ENCODE results near the gene CCDC171.
A peak's percentile ranks its signal among the peaks of the same experiment; 100 is the strongest.

The CCDC171 gene

DNA sequence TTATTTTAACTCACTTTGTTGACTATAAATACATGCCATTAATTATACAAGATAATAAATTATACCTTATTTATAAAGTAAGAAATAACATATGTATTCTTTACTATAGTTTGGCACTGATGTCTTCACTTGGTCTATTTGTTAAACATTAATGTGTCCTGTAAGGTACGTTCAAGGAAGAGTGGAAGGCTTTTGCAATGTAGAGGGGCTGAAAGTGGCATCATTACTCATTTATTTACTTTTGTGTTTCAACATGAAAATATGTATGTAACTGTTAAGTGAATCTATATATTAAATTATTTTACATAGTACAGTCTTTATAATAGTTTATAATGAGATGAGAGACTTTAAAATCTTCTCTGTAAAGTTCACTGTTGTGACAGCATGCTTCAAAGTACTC is 348.7 kb downstream of the CCDC171 start:
- DNase-seq = no peak

DNA sequence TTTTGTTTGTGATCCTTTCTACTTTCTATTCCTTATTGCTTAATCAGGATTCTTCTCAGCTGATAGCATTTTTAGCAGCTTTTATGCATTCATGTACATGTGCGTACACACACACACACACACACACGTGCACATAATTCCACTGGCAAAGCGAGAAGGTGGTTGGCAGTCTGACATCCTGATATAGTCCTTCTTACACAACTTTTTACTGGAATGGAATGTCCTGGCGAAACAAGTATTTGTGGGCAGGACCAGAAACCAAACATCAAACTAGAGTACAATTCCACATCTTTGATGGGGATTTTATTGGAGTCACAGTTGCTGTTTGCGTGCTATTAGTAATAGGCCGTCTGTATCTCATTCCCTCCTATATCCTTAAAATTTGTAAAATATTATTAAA is 356.5 kb downstream of the CCDC171 start:
- no peak for DNase-seq

DNA sequence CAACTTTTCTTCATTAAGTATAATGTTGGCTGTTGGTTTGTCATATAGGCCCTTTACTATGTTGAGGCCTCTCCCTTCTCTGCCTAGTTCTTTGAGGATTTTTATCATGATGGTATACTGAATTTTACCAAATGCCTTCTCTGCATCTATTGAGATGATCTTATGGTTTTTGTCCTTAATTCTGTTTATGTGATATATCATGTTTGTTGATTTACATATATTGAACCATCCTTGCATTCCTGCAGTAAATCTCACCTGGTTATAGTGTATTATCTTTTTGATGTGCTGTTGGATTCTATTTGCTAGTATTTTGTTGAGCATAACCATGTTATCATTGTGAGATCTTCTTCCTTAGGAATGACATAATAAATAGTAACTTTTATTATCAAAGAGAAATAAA is 362.9 kb downstream of the CCDC171 start:
- DNase-seq = no peak

DNA sequence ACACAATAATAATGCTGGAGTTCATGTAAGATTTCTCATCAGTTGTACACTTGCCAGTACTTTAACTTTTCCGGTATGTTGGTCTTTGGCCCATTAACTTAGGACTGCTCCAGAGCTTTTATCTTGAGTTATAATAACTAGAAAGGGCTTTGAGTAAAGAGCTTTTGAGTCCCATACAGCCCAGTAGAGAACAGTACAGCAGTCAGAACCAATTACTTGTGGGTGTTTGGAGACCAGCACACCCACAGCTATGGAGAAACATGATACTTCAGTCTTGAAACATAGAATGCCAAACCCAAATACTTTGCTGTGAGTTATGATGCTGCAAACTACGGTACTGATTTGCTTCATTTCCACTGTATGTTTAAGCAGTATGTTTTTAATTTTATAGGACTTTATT is 374.3 kb downstream of the CCDC171 start:
- no peak for DNase-seq

DNA sequence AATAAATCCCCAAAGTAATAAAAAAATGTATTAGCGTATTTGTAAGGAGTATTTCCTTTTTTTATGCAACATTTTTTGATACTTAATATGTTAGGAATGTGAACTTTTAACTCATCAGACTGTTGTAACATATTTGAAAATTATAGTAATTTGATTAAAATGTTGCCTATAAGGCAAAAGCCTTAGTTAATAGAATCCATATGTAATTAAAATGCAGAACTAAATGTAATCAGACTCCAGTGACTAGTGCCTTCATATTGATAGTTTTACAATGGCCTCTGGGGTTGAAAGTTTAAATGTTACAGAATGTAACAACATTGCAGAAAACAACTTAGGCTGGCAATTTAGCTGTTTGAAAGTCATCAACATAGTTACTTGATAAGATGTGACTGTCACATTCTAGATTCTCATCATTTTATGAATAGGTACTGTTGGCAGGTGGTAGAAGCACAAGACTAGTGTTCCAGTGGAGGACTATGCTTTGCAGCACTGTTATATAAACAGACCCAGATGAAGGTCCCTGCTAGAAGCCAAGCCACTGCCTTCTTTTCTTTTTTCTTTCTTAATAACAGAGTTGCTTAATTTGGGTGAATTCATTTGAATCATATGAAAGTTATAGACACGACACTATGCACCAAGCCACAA is 382.9 kb downstream of the CCDC171 start:
- DNase-seq = peak; percentile 85

DNA sequence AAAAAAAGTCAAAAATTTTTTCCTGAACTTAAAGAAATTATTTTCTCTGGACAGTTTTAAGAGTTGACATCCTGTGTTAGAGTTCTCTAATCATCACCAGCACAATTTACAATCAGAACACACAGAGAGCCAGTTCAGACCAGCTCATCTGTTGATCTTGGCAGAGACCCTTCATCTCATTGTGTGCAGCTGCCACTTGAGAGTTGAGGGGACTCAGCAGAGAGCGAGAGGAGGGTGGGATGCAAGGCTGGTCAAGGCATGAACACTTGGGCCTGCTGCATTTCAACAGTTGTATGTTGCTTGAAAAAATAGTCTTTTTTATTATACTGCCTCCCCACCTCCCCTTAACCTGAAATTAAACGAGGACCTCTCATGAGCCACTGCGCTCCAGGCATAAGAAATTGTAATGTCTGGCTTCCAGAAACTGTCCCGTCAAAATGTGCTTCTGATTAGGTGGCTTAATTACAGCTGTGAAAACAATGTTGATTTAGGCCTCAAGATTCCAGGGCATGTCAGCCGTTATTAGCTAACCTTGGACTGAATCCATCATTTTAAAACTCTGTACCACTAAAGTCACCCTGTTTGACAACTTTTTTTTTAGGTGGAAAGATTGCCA is 383.6 kb downstream of the CCDC171 start:
- peak; percentile 98 for DNase-seq

DNA sequence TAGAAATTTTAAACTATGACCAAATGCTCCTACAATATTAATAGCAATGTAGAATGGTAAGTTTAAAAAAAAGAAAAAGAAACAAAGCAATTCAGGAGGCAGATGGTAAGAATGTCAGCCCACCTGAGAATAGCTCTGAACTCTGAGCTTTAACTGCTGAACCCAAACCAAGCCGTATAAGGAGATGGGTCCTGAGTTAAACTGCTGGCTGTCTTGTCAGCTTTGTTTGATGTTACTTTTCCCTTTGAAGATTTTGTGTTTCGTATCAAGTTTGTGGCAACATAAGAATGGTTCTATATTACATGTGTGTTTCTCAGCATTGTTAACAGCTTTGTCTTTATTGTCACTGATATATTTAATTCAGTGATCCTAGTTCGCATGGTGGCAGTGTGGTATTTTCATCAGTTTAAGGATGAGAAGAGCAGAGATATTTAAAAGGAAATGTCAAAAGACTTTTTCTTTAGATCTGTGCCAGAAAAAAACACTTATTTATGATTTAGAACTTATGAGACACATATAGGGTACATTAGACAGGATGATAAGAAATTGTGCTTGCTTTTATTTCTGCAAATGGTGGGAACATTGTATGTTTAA is 390.1 kb downstream of the CCDC171 start:
- DNase-seq = no peak

DNA sequence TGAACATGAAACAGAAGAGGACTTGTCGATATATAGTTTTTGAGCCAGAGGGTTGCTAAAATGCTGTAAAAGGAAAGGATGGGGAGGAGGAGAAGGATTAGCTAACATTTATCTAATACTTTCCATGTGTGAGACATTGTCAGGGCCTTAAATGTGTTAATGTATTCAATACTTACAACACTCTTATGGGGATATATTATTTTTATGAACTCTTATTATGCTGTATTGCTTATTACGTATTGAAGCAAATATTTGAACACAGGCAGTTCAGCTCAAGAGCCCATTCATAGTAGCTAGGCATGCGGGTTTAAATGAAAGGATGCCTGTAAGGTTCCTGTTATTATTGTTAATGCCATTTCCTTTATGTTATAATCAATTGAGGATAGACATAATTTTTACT is 391.5 kb downstream of the CCDC171 start:
- DNase-seq = no peak

DNA sequence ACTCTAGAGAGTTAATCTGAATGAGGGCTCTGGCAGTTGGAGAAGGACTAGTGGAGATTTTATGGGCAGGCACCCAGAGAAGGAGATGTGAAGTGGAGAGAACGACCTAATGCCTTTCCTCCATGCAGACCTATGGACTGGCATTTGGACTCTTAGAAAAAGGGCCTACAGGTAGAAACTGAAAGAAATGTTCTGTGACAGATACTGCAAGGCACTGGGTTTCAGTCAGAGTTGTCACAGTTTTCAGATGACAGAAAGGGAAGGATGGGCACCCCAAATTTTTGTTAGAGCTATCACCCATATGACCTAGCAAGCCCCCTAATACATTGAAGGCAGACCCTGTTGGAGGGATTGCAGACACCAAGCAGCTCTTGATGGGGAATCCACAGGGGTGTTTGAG is 406.8 kb downstream of the CCDC171 start:
- no peak for DNase-seq

DNA sequence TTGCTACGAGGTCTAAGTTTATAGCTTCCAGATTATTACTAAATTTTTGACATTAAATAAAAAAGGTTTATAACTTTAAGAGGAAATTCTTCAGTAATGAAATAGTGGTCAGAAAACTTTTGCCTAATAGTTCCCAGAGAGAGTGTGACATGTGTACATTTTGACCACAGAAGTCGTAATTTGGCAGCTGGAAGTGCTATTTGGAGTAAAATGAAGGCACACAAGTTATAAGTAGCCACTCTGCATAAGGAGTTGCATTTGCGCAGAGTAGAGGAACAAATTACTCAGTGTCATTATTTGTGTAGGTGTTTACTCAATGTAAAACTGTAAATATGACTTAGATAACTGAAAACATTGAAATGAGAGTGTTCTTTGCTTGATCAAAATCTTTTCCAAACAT is 408.4 kb downstream of the CCDC171 start:
- no peak for DNase-seq

DNA sequence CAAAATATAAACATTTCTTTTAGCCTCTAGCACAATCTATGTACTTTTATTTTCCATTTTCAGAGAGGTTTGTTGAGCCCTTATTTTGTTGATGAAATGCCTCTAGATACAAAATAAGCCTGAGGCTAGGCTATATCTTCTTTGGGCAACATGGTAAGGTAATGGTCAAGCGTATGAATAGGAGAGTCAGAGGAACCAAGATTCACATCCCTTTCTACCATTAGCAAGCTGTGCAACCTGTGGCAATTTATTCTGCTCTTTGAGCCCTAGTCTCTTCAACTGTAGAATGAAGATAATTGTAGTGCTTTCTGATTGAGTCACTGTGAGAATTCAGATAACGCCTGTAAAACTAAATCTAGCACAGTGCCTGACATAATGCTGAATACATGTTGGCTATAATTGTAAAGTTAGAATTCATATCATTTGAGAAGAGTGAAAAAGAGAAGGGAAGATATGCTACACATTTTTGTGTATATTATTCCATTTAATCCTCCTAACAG is 412.5 kb downstream of the CCDC171 start:
- DNase-seq = no peak

DNA sequence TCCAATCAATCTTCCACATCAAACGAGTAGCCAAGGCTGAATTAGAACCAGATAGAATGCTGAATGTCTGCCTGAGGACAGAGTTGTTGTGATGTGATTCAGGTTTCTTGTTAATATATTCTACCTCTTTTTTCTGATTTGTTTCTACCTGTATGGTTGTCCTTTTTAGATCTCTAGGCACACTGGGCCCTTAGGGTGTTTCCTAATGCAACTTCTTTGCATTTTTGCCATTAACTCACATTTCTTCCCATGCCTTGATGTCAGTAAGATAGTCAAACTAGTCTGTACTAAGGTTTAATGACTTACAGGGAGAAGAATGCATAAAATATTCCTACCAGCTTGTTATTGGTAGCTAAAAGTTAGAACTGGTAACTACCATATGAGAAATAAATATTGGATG is 413.6 kb downstream of the CCDC171 start:
- DNase-seq = no peak

DNA sequence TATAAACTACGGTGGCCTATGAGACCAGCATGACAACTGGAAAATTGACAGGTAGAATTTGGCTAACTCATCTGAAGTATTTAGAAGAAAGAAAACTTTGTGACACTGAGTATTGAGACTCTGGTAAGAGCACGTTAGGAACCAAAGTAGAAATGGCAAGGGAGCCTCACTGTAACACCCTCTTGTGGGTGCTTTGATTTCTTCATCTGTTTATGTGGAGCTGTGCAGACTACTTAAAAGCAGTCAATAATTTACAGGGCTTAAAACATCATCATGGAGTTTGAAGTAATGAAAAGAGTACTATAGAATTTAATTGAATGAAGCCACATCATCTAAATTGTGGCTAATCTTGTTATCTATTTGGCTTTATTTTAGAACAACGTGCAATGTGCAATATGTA is 414.2 kb downstream of the CCDC171 start:
- no peak for DNase-seq

DNA sequence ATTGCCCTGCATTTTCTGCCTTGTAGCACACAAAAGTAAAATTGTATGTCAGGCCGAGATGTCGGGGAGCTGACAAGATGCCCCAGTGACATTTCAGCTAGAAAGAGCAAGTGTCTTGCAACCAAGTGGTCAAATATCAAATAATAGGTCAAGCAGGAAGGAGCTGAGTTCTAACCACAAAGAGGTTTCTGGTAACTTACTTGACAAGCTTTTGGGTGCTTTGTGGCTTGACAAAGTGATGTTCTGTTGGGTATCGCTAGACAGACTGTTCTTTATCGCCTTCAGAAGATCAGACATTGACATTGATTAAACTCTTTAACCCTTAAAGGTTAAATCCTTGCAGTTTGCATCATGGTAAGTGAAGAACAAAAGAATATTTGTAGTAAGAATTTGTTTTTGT is 419.9 kb downstream of the CCDC171 start:
- DNase-seq = no peak

DNA sequence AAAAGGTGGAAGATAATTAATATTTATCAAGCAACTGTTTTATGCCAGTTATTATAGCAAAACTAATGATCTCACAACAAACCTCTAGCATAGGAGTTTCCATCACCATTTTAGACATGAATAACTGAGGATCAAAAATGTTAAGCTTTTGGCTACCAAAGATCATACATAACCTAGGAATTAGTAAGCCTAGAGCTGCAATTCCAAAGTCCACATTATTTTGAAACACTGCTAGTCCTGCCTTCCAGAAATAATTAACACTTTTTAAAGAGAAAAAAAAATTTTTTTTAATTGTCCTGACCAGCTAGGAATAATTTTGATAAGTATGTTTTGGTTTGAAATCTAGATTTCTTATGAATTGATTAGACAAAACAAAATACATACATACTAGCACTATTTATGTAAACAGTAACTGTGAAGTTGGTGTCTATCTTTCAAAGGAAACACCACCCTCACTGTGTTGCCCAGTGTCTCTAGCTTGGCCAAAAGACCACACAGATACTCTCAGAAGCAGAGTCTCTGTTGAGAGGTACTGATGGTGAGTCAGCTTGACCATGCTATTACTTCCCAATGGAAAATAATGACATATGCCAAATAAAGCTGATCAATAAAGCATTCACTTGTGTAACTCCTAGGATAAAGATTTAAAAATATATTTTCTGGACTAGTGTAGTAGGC is 422.4 kb downstream of the CCDC171 start:
- DNase-seq = no peak

DNA sequence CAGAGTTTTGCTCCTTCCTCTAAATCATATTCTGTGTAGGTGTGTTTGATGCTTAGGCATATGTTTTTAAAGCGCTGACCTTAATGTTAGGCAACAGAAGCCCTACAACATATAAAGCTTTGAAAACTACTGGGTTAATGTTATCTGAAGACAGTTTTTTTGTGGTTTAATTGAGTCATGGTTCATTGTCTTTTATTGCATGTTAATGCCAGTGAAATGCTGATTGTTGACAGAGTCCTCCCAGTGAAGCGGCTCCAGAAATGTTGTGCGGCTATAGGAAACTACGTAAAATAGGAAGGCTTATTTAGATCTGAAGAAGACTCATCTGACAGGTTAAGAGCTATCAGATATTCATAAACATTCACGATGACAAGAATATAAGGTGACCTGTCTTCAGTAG is 424.6 kb downstream of the CCDC171 start:
- no peak for DNase-seq

DNA sequence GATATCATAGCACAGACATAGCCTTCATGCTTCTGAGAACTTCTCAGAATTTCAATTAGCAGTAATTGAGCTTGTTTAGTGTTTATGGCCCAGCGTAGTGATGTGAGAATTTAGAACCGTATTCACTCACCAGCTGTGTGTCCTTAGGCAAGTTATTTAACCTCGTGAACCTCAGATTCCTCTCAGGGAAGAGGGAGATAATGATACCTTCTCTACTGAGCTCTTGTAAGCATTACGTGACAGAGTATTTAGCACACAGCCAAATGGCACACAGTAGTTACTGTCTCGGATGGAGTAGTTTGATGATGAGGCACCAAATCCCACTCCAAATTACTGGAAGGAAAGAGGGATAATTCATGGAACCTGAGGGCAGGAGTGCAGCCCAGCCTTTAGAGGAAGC is 429.3 kb downstream of the CCDC171 start:
- DNase-seq = no peak

DNA sequence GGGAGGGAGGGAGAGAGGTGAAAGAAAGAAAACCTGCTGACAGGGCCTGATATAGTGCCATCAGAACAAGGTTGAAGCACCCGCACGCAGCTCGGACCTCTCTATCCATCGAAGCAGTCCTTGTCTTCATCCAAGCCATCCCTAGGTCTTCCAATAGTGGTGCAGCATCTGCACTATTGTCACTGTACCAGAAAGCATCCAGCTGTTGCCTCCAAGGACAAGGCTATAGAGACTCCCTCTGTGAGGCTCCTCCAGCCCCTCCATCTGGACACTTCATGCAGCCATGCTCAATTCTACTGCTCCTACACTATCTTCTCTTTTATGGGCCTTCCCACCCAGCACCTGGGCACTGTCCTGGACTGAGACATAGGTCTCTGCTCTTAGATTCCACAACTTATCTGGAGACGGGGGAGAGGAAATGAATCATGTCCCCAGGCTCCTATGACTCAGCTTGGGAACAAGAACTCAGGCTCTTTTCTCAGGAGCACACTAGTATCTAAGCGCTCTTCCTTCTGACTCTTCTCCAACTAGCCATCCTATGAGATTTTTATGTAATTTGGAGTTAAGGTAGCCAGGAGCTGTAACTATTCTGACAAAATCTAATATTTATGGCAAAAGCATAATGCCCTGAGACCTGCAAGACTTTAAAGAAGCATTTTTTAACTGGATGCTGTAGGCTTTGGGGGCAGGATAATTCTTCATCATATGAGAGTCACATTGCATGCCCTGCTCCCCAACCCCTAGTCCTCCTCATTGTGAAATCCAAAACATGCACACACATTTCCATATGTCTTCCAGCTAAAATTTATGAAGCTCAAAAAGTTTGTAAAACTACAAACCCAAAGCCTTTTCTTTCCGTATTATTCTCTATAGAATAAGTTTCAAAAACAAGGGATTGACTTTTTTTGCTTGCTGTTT is 446.8 kb downstream of the CCDC171 start:
- no peak for DNase-seq

DNA sequence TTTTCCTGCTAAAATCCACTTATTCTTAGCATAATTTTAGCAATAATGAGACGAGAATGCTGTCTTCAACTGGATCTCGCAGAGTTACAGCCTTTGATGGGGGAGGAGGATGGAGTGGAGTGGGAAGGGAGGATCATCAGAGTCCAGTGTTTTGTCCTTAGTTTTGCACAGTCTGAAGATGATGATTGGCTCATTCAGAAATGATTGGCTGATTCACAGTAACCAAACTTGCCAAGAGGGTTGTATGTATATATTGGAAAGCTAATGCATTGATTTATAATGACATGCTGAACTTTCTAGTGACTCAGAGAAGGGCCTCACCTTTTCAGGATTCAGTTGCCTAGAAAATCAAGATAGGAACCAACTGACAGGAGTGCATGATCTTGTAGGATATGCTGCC is 448.0 kb downstream of the CCDC171 start:
- no peak for DNase-seq

DNA sequence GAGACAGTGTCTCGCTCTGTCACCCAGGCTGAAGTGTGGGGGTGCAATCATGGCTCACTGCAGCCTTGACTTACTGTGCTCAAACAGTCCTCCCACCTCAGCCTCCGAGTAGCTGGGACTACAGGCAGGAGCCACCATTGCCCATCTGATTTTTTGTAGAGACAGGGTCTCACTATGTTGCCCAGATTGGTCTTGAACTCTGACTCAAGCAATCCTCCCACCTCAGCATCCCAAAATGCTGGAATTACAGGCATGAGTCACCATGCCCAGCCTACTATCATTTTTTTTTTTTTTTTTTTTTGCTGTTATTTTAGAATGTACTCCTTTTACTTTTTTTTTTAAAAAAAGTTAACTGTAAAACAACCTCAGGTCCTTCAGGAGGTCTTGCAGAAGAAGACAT is 449.0 kb downstream of the CCDC171 start:
- no peak for DNase-seq

DNA sequence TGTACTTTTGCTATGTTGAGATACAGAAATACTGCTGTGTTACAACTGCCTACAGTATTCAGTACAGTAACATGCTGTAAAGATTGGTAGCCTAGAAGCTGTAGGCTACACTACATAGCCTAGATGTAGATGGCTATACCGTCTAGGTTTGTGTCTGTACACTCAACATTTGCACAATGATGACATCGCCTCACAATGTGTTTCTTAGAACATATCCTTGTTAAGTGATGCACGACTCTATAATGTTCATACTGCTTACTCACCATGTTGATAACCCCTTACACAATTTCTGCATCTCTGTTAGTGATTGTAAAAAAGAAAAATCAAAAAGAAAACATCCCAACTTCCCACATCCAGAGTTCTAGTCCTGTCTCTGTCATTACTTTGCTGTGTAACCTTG is 450.0 kb downstream of the CCDC171 start:
- no peak for DNase-seq

DNA sequence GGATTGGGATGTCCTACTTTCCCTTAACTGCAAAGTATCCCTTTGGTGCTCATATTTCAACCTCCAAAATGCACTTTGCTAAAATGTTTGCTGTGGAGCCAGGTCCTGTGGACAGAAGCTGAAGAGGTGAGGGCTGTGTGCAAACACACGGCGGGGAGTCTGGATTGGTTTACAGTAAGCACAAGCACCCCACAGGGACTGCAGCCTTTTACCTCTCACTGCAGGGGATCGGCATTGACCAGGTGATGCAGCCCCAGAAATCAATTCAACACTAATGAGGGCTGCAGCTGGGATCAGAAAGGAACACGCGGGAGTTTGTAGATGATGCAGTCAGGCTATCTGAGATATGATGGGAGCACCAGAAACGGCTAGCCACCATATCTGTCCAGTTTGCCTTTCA is 450.9 kb downstream of the CCDC171 start:
- DNase-seq = no peak

DNA sequence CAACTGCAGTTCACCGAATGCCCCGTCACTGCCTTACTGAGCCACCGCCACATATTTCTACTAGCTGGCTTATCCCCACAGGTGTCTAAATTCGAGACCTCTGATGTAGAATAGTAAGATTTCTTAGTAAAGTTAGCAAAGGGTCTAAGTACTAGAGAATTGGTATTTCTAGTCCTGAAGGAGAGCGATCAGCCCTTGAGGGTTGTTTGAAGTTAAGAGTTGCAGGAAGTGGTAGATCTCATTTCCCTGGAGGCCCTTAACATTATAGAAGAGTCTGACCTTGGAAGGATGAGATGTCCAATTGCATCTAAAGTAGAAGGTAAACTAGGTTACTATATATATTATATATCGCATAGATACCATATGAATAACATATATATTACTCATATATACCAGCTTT is 451.8 kb downstream of the CCDC171 start:
- no peak for DNase-seq
